Activated CD8-positive, alpha-beta memory T cell treated with anti-CD3 and anti-CD28 coated beads for 36 hours (primary cell): Measurements from ENCODE around the gene RPL18. TPM values are rescaled to one million over a fixed set of nuclear protein-coding genes. Genes with fewer than 3 reads are reported as not detected.
"Not testable (repeated sequence)": the region's sequence is repeated elsewhere in the genome, so short reads cannot be mapped to it uniquely, and the experiment has no call there.

Experiments used
- CTCF ChIA-PET: fragments of 350-600 bp; sonication (Branson Sonifier 250); formaldehyde crosslinking; loops from one replicate; lab custom pipeline; 2021; ENCODE audit warnings: antibody characterized with exemption; lab: Charles Lee
- POLR2A ChIA-PET: fragments of 350-600 bp; sonication (Branson Sonifier 250); formaldehyde crosslinking; loops from one replicate; lab custom pipeline; 2021; ENCODE audit warnings: antibody characterized with exemption; lab: Charles Lee
- total RNA-seq, 2 experiments: library from RNA; stranded (reverse); gene quantifications; one replicate each; pipeline ENCODE4 v1.2.3, GENCODE V29; 2021

The RPL18 gene
- total RNA-seq, 2 experiments from 2014 or later = 1,763 to 1,800 TPM

- CTCF ChIA-PET = interaction anchor here (1.2 kb wide), 1 partner anchor 72 kb away, joined by 3 read pairs; no protein-coding TSS in a partner anchor
- POLR2A ChIA-PET = not testable (repeated sequence)
Measured at GRCh38 chr19:48577908-48578307, 41.1 kb downstream of the RPL18 start.

- ChIA-PET POLR2A (no interaction called here), CTCF (interaction anchor here (0.6 to 1.4 kb wide), 2 partner anchors 69 to 285 kb away, joined by 5 read pairs; no protein-coding TSS in a partner anchor)
Measured at GRCh38 chr19:48575931-48576622, 42.9 kb downstream of the RPL18 start.

GRCh38 chr19:48573163-48573505 lies 45.8 kb downstream of the RPL18 start:
- ChIA-PET POLR2A (interaction anchor here (0.7 to 1.1 kb wide), 2 partner anchors 46 to 59 kb away, joined by 3 to 4 read pairs; partner anchors contain the start of gene SPHK2), CTCF (no interaction called here)

- ChIA-PET POLR2A (no interaction called here), CTCF (interaction anchor here (1.3 kb wide), 1 partner anchor 17 kb away, joined by 3 read pairs; no protein-coding TSS in a partner anchor)
Measured at GRCh38 chr19:48571378-48572162, 47.4 kb downstream of the RPL18 start.

GRCh38 chr19:48569814-48570213 lies 49.2 kb downstream of the RPL18 start:
- POLR2A ChIA-PET = no interaction called here
- CTCF ChIA-PET = no interaction called here

GRCh38 chr19:48568345-48568886 lies 50.6 kb downstream of the RPL18 start:
- POLR2A ChIA-PET = no interaction called here
- CTCF ChIA-PET = interaction anchor here (0.6 kb wide), 1 partner anchor 78 kb away, joined by 3 read pairs; no protein-coding TSS in a partner anchor

Other genes with a start within 250 kb of the RPL18 start
- 10 to 100 TPM; 78.5 to 80.5 TPM for gene KDELR1, start 227.6 kb downstream of the RPL18 start, total RNA-seq
- gene GRIN2D, start 225.5 kb downstream of the RPL18 start, total RNA-seq = under 1 TPM; 0.15 to 0.17 TPM
- gene GRWD1, start 173.2 kb downstream of the RPL18 start, total RNA-seq = 100 to 1,000 TPM in 1 of 2 experiments, 10 to 100 TPM in 1; 98.5 to 102 TPM
- gene KCNJ14, start 163.6 kb downstream of the RPL18 start, total RNA-seq = 1 to 10 TPM; 1.6 TPM
- gene CYTH2, start 149.8 kb downstream of the RPL18 start, total RNA-seq = 10 to 100 TPM; 23.1 to 25.9 TPM
- 1 to 10 TPM; 3.0 to 3.8 TPM for gene LMTK3, start 107.3 kb downstream of the RPL18 start, total RNA-seq
- not detected for gene SULT2B1, start 67.0 kb downstream of the RPL18 start, total RNA-seq
- not detected for gene SPACA4, start 12.4 kb downstream of the RPL18 start, total RNA-seq
- gene FAM83E, start 4.1 kb downstream of the RPL18 start, total RNA-seq = 1 to 10 TPM; 4.6 to 5.7 TPM
- 10 to 100 TPM; 35.4 to 35.7 TPM for gene SPHK2, start 328 bp upstream of the RPL18 start, total RNA-seq
- gene DBP, start 18.2 kb upstream of the RPL18 start, total RNA-seq = 1 to 10 TPM; 9.0 to 9.9 TPM
- gene CA11, start 27.0 kb upstream of the RPL18 start, total RNA-seq = 10 to 100 TPM; 11.2 to 11.3 TPM
- gene NTN5, start 53.8 kb upstream of the RPL18 start, total RNA-seq = under 1 TPM; 0.06 to 0.19 TPM
- gene FUT2, start 76.8 kb upstream of the RPL18 start, total RNA-seq = not detected
- gene MAMSTR, start 100.5 kb upstream of the RPL18 start, total RNA-seq = 1 to 10 TPM in 1 of 2 experiments, under 1 TPM in 1; 0.91 to 1.0 TPM
- under 1 TPM; 0.19 to 0.63 TPM for gene RASIP1, start 121.4 kb upstream of the RPL18 start, total RNA-seq
- gene IZUMO1, start 127.7 kb upstream of the RPL18 start, total RNA-seq = not detected
- under 1 TPM; 0.06 to 0.17 TPM for gene FUT1, start 133.5 kb upstream of the RPL18 start, total RNA-seq
- gene FGF21, start 136.3 kb upstream of the RPL18 start, total RNA-seq = not detected
- gene BCAT2, start 191.9 kb upstream of the RPL18 start, total RNA-seq = 10 to 100 TPM; 71.5 to 73.1 TPM
- gene HSD17B14, start 217.3 kb upstream of the RPL18 start, total RNA-seq = under 1 TPM; 0.27 to 0.44 TPM
- gene PLEKHA4, start 249.4 kb upstream of the RPL18 start, total RNA-seq = 1 to 10 TPM; 4.8 to 5.5 TPM